Pancreas (tissue), 10 donors: ENCODE data around the gene SLC41A3. TPM values are rescaled to one million over a fixed set of nuclear protein-coding genes. Genes with fewer than 3 reads are reported as not detected.

Experiments used
- ATAC-seq, 4 donors: fragments of 200-7000 bp; cut with Tn5 transposase; one replicate each; pipeline versions ENCODE4 v1.8.0 to v1.9.1; 2020; ENCODE audit warnings: mild to moderate bottlenecking in 4 of 4, moderate library complexity in 4 of 4
- DNase-seq, 6 donors: peaks; one replicate each; pipeline ENCODE4 v3.0.0-alpha.2; 2020
- FAIRE-seq: peaks from 2 replicates; lab custom pipeline; 2012; peaks lifted over from hg19 to GRCh38; lab: Jason Lieb, UNC
- H3K27ac ChIP-seq, 4 donors: fragments of 200-600 bp; sonication (generic); 1 replicate in 3 of 4; 2 replicates in 1 of 4; pipeline versions ENCODE4 v1.5.0 to v1.8.0; 2020
- H3K27me3 ChIP-seq, 4 donors: fragments of 200-600 bp; one replicate each; pipeline ENCODE4 v1.8.0; 2021
- H3K36me3 ChIP-seq, 3 donors: fragments of 200-600 bp; sonication (generic) in 1 of 3; one replicate each; pipeline versions ENCODE4 v1.5.0 to v1.8.0; 2020 to 2021
- H3K4me1 ChIP-seq, 3 donors: fragments of 200-600 bp; one replicate each; pipeline ENCODE4 v1.8.0; 2021
- H3K4me3 ChIP-seq, 4 donors: fragments of 200-600 bp; sonication (generic) in 2 of 4; one replicate each; pipeline versions ENCODE4 v1.5.0 to v1.8.0; 2020 to 2021
- H3K9me3 ChIP-seq, 4 donors: fragments of 200-600 bp; one replicate each; pipeline ENCODE4 v1.8.0; 2021
- CTCF ChIP-seq, 4 donors: fragments of 200-600 bp; sonication (generic) in 3 of 4; IDR thresholded peaks; one replicate each; pipeline versions ENCODE4 v1.5.0 to v1.8.0; 2021; ENCODE audit warnings: antibody characterized with exemption in 4 of 4
- WGBS, 2 donors: extraction: QIAGEN DNeasy Blood & Tissue Kit; methylation state at CpG; one replicate each; pipeline ENCODE4 v1.1.7; 2013; 5-methylcytosine and 5-hydroxymethylcytosine counted together
- intact Hi-C, 3 donors: fragments of 100-400 bp; cut with DNase I; formaldehyde crosslinking; loops; one replicate each; pipeline versions ENCODE4 v1.11.1 to v1.14.2; 2022
- polyA plus RNA-seq, 2 donors: library from polyadenylated mRNA; stranded (reverse); fragments of 200-250 nt; gene quantifications; one replicate each; pipeline ENCODE4 v1.2.3, GENCODE V29; 2013
- total RNA-seq, 6 donors: library from RNA; stranded (reverse); fragmentation: NEBNext Ultra II Directional in 4 of 6; extraction: Animal tissue kit (Norgen Biotek cat#: 25700) in 4 of 6; gene quantifications; one replicate each; pipeline versions ENCODE4 v1.2.1 to v1.2.4, GENCODE V29; 2021 to 2023
- donor health status: healthy with polysubstance abuse.
- donor health status: DM: no; HTN: no; CAD: no; lungs with moderate emphysema.
- donor health status: DM: no; HTN: no; CAD: no.
- donor health status: control.
- donor health status: control.
- donor health status: Bipolar disorder and iron deficiency.
- donor health status: DM: yes; HTN: yes; CAD: no.
- donor health status: DM: no; HTN: no; CAD: no.
- donor health status: DM: no; HTN: no; CAD: no.
- donor health status: DM: yes; HTN: yes; CAD: no.

The SLC41A3 gene
- total and polyA plus RNA-seq, 8 donors, result 19.4 to 38.1 (median 31.1) TPM

- WGBS, 2 donors, result 84 to 87% methylated on average over 10 of the region's 10 CpGs
- Histone ChIP-seq H3K4me1 (no peaks in the 10 kb centered on the region), H3K4me3 (no peak overlapping the region), H3K36me3 (no peaks in the 10 kb centered on the region), H3K27me3 (no peaks in the 10 kb centered on the region), H3K9me3 (no peaks in the 10 kb centered on the region), H3K27ac (no peak overlapping the region)
- TF ChIP-seq CTCF (IDR thresholded peaks at IDR 0.05), result no peak
- ATAC-seq, result no peak
- no peak for FAIRE-seq
- intact Hi-C loops, result no loop called here
- DNase-seq, result no peak
Measured at GRCh38 chr3:126022741-126023359, 61.1 kb downstream of the SLC41A3 start.

DNA sequence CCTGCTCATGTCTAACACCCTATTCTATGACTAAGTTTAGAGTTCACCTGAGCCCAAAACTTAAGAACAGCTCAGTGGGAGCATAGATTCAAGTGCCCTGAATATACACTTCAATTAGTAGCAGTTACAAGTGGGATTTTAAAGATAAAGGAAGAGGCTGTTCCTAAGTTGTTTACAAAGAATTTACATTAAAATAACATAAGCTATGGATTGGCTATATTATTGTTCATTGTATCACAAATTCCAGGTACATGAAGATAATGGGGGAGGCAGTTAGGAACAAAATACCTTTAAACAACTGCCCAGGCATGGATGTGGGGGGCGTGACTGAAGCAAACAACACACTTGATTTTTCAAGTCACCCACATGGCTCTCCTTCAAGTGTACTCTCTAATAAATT lies 62.2 kb downstream of the SLC41A3 start:
- WGBS, 2 donors, result 93 to 95% methylated on average over 1 of the region's 1 CpG
- Histone ChIP-seq H3K27ac (no peak overlapping the region), H3K9me3 (no peaks in the 10 kb centered on the region), H3K4me3 (no peak overlapping the region), H3K36me3 (no peaks in the 10 kb centered on the region), H3K4me1 (no peaks in the 10 kb centered on the region), H3K27me3 (no peaks in the 10 kb centered on the region)
- intact Hi-C loops, result no loop called here
- FAIRE-seq (no peak), DNase-seq (no peak), ATAC-seq (no peak)
- TF ChIP-seq CTCF (IDR thresholded peaks at IDR 0.05), result no peak

DNA sequence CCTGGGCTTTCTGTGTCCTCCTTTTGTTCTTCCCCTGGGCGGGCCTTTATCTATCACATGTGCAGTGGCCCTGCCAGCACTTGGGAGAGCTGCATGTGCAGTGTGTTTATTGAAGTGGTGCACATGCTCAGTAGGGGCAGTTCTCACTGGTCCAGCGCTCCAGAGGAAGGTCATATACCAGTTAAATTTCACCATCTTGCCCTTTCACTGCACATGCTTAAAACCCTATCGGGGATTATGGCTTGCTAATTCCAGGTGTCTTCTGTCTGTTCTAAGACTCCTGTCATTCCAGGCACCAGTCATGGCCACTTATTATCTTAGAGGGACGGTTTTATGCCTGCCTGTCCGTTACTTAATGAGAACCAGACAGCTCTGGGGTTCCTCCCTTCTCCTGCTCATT lies 62.7 kb downstream of the SLC41A3 start:
- FAIRE-seq (no peak), ATAC-seq (no peak), DNase-seq (no peak)
- Histone ChIP-seq H3K27ac (no peak overlapping the region), H3K27me3 (no peaks in the 10 kb centered on the region), H3K4me3 (no peak overlapping the region), H3K9me3 (no peaks in the 10 kb centered on the region), H3K36me3 (no peaks in the 10 kb centered on the region), H3K4me1 (no peaks in the 10 kb centered on the region)
- TF ChIP-seq CTCF (IDR thresholded peaks at IDR 0.05), result no peak
- intact Hi-C loops, result no loop called here
- WGBS, 2 donors, result 76 to 88% methylated on average over 5 of the region's 5 CpGs

DNA sequence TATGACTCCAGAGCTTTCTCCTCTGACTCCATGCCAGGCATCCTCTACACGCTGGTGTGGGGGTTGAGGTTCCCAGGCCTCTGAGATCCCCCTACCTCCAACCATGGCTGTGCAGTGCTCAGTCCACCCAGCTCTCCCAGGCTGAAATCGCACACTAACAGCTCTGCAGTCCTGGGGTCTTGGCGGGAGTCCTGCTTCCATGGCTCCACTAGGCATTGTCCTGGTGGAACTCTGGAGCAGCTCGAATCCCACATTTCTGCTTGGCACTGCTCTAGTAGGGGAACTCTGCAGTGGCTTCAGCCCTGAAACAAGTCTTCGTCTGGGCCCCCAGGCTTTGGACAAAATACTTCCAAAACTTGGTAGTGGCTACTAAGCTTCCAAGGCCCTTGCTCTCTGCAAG lies 64.2 kb downstream of the SLC41A3 start:
- no peaks in the 10 kb centered on the region for H3K9me3 ChIP-seq
- no peaks in the 10 kb centered on the region for H3K27me3 ChIP-seq
- H3K4me1 ChIP-seq, result no peaks in the 10 kb centered on the region
- no peak overlapping the region for H3K27ac ChIP-seq
- 79 to 93% methylated on average over 5 of the region's 5 CpGs for WGBS, 2 donors
- H3K4me3 ChIP-seq, result no peak overlapping the region
- intact Hi-C loops, result no loop called here
- no peak for ATAC-seq
- FAIRE-seq, result no peak
- TF ChIP-seq CTCF (IDR thresholded peaks at IDR 0.05), result no peak
- H3K36me3 ChIP-seq, result no peaks in the 10 kb centered on the region
- DNase-seq, result no peak

- no peaks in the 10 kb centered on the region for H3K36me3 ChIP-seq
- no peak for TF ChIP-seq CTCF (IDR thresholded peaks at IDR 0.05)
- H3K4me3 ChIP-seq, result no peak overlapping the region
- H3K27me3 ChIP-seq, result no peaks in the 10 kb centered on the region
- H3K27ac ChIP-seq, result no peak overlapping the region
- 87 to 88% methylated on average over 7 of the region's 7 CpGs for WGBS, 2 donors
- FAIRE-seq (no peak), ATAC-seq (no peak), DNase-seq (no peak)
- no peaks in the 10 kb centered on the region for H3K9me3 ChIP-seq
- intact Hi-C loops, result no loop called here
- H3K4me1 ChIP-seq, result no peaks in the 10 kb centered on the region
Measured at GRCh38 chr3:126018995-126019394, 64.9 kb downstream of the SLC41A3 start.
